Right lobe of liver (tissue), 6 donors: ENCODE data around the gene ING3. TPM values are rescaled to one million over a fixed set of nuclear protein-coding genes. Genes with fewer than 3 reads are reported as not detected.

Experiments
- ATAC-seq, 4 donors: fragments of 200-7000 bp; cut with Tn5 transposase; one replicate each; pipeline ENCODE4 v1.9.1; 2020; ENCODE audit warnings: mild to moderate bottlenecking in 4 of 4, moderate library complexity in 4 of 4
- DNase-seq, 3 donors: peaks; one replicate each; pipeline ENCODE4 v3.0.0-alpha.2; 2020
- H3K27ac ChIP-seq, 3 donors: fragments of 200-600 bp; one replicate each; pipeline ENCODE4 v1.8.0; 2022
- H3K27me3 ChIP-seq, 2 donors: fragments of 200-600 bp; one replicate each; pipeline ENCODE4 v1.8.0; 2022
- H3K36me3 ChIP-seq, 4 donors: fragments of 200-600 bp; sonication (generic) in 1 of 4; one replicate each; pipeline versions ENCODE4 v1.5.1 to v1.8.0; 2017 to 2022; ENCODE audit warnings: control low read depth in 1 of 4
- H3K4me1 ChIP-seq, 4 donors: fragments of 200-600 bp; sonication (generic) in 1 of 4; one replicate each; pipeline versions ENCODE4 v1.5.1 to v1.8.0; 2017 to 2022; ENCODE audit warnings: control low read depth in 1 of 4
- H3K4me3 ChIP-seq, 3 donors: fragments of 200-600 bp; one replicate each; pipeline ENCODE4 v1.8.0; 2022
- H3K9me3 ChIP-seq, 4 donors: fragments of 200-600 bp; sonication (generic) in 1 of 4; one replicate each; pipeline versions ENCODE4 v1.5.1 to v1.8.0; 2017 to 2022; ENCODE audit warnings: control low read depth in 1 of 4
- CTCF ChIP-seq, 4 donors: fragments of 200-600 bp in 3 of 4; fragments of 450-650 bp in 1 of 4; IDR thresholded peaks; one replicate each; pipeline versions ENCODE4 v1.5.1 to v1.8.0; 2016 to 2022; ENCODE audit warnings: antibody characterized with exemption in 4 of 4, mild to moderate bottlenecking in 2 of 4
- POLR2A ChIP-seq: fragments of 450-650 bp; IDR thresholded peaks from one replicate; pipeline ENCODE4 v1.6.1; 2017; ENCODE audit warnings: antibody characterized with exemption, mild to moderate bottlenecking
- WGBS: methylation state at CpG from one replicate; pipeline ENCODE4 v1.1.6; 2018; ENCODE audit warnings: low coverage, low lambda C conversion rate; ENCODE audit not compliant: insufficient coverage; ENCODE audit errors: missing lambda C conversion rate; 5-methylcytosine and 5-hydroxymethylcytosine counted together
- intact Hi-C, 2 donors: fragments of 100-400 bp; cut with DNase I; formaldehyde crosslinking; loops; one replicate each; pipeline versions ENCODE4 v1.11.2 to v1.14.1; 2022
- total RNA-seq, 6 experiments: library from RNA; depleted of rRNA in 2 of 6; stranded (reverse); fragments of >200 nt in 2 of 6; fragmentation: NEBNext Ultra II Directional in 3 of 6; extraction: Animal tissue kit (Norgen Biotek cat#: 25700) in 3 of 6; gene quantifications; one replicate each; pipeline versions ENCODE4 v1.1.0 to v1.2.4, GENCODE V29; 2016 to 2023
- donor health status: DM: no; HTN: yes; CAD: no.
- donor health status: DM: no; HTN: no; CAD: no.
- donor health status: DM: no; HTN: no; CAD: no.
- donor health status: DM: no; HTN: yes; CAD: no.
- donor health status: DM: no; HTN: yes; CAD: no.

Gene ING3
- total RNA-seq, 6 experiments from 2014 or later: 4.5 to 6.5 (median 6.2) TPM

DNA sequence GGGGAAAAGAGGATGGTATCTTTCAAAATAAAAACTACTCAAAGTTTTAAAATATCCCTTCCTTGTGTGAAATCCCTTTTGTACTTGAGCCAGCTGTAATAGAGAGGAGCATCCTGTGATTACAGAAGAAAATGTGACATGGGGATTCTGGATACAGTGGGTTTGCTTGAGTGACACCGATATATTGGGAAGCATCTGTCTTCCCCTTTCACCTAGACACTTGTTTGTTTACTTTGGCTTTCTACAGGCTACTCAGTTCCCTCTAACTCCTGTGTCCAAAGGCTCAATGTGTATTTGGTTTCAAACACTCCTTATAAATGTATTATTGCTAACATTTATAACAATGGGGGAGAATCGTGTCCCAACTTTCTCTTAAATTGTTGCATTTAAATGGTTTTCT is 62.3 kb downstream of the ING3 start:
- 46% methylated on average over 2 of the region's 2 CpGs for WGBS
- ATAC-seq: peak; percentile 35 to 61 (median 50)
- no peak overlapping the region for H3K27ac ChIP-seq
- H3K9me3 ChIP-seq: no peaks in the 10 kb centered on the region
- intact Hi-C loops: no loop called here
- TF ChIP-seq CTCF (IDR thresholded peaks at IDR 0.05): no peak
- no peak for TF ChIP-seq POLR2A
- H3K36me3 ChIP-seq: peaks cover 0 to 2% (median 0%) of the 10 kb centered on the region in 4 donors
- no peak for DNase-seq
- no peaks in the 10 kb centered on the region for H3K27me3 ChIP-seq
- H3K4me3 ChIP-seq: no peak overlapping the region
- no peaks in the 10 kb centered on the region for H3K4me1 ChIP-seq

DNA sequence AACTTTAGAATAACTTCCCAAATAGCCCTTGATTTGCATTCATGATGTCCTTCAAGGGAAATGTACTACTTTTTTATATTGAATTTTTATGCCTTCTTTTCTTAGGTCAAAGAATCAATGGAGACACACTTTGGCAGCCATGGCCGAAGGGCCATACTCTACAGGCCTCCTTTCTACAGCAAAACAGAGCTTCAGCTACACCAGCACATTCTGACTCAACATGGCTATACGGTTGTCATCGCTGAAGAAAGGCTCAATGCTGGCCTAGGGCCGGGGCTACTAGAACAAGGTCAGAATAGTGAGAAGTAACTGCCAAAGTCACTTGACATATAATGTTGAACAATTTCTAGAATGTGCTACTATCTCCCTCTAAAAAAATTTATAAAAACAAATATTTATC is 65.0 kb downstream of the ING3 start:
- ATAC-seq: no peak
- 63% methylated on average over 4 of the region's 4 CpGs for WGBS
- H3K4me3 ChIP-seq: no peak overlapping the region
- H3K27me3 ChIP-seq: no peaks in the 10 kb centered on the region
- no peak for DNase-seq
- intact Hi-C loops: no loop called here
- H3K4me1 ChIP-seq: peaks cover 0 to 2% (median 0%) of the 10 kb centered on the region in 4 donors
- TF ChIP-seq POLR2A: no peak
- TF ChIP-seq CTCF (IDR thresholded peaks at IDR 0.05): no peak
- H3K36me3 ChIP-seq: peaks cover 0 to 2% (median 0%) of the 10 kb centered on the region in 4 donors
- no peak overlapping the region for H3K27ac ChIP-seq
- no peaks in the 10 kb centered on the region for H3K9me3 ChIP-seq

- Histone ChIP-seq H3K9me3 (no peaks in the 10 kb centered on the region), H3K4me1 (peaks cover 0 to 13% (median 5%) of the 10 kb centered on the region in 4 donors), H3K27me3 (no peaks in the 10 kb centered on the region), H3K4me3 (no peak overlapping the region), H3K36me3 (no peaks in the 10 kb centered on the region), H3K27ac (no peak overlapping the region)
- ATAC-seq (peak in 1 of 4 donors; percentile 41), DNase-seq (no peak)
- intact Hi-C loops: no loop called here
- TF ChIP-seq POLR2A: no peak
- TF ChIP-seq CTCF (IDR thresholded peaks at IDR 0.05): no peak
- 85% methylated on average over 2 of the region's 2 CpGs for WGBS
Measured at GRCh38 chr7:121016966-121017365, 66.4 kb downstream of the ING3 start.

GRCh38 chr7:121017586-121017985 is 67.0 kb downstream of the ING3 start:
- WGBS: 86% methylated on average over 1 of the region's 1 CpG
- ATAC-seq (no peak), DNase-seq (no peak)
- H3K4me3 ChIP-seq: no peak overlapping the region
- peaks cover 0 to 13% (median 5%) of the 10 kb centered on the region in 4 donors for H3K4me1 ChIP-seq
- H3K27ac ChIP-seq: no peak overlapping the region
- no peaks in the 10 kb centered on the region for H3K36me3 ChIP-seq
- no peaks in the 10 kb centered on the region for H3K27me3 ChIP-seq
- no peak for TF ChIP-seq CTCF (IDR thresholded peaks at IDR 0.05)
- TF ChIP-seq POLR2A: no peak
- intact Hi-C loops: no loop called here
- H3K9me3 ChIP-seq: no peaks in the 10 kb centered on the region

DNA sequence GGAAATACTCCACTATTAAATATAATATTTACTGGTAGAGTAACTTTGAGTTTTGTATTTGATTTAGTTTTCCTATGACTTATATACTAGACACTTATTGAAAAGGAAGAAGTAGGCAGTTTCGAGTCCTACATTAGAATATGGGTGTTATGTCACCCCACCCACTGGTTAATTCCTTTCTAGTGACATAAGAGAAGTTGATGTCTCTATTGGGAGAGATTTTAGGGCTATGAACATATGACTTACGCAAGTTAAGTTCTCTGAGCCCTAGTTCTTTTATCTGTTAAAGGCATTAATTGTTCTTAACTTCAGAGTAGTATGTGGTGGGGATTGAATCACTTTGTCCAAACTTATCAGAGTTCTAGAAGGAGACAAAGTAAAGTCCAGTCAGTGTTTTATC is 68.4 kb downstream of the ING3 start:
- H3K9me3 ChIP-seq: no peaks in the 10 kb centered on the region
- intact Hi-C loops: no loop called here
- no peaks in the 10 kb centered on the region for H3K36me3 ChIP-seq
- WGBS: 68% methylated on average over 2 of the region's 2 CpGs
- H3K27me3 ChIP-seq: no peaks in the 10 kb centered on the region
- H3K4me1 ChIP-seq: peaks cover 0 to 25% (median 5%) of the 10 kb centered on the region in 4 donors
- no peak overlapping the region for H3K4me3 ChIP-seq
- peak overlapping the region in 1 of 3 donors; percentile 7 for H3K27ac ChIP-seq
- DNase-seq (no peak), ATAC-seq (peak in 3 of 4 donors; percentile 25 to 41 (median 38))
- no peak for TF ChIP-seq POLR2A
- no peak for TF ChIP-seq CTCF (IDR thresholded peaks at IDR 0.05)
